OCI-LY3 (cell line): ENCODE measurements around the gene DNAJA4.

Experiments
- H2AFZ ChIP-seq: fragments of 200-600, 300-600 bp; shearing (Covaris generic); 2 replicates; pipeline ENCODE4 v1.6.0; 2014; ENCODE audit warnings: antibody characterized with exemption, low read depth, low read length
- H3K27ac ChIP-seq: fragments of 200-600, 300-600 bp; sonication (generic); 2 replicates; pipeline ENCODE4 v1.5.1; 2014; ENCODE audit warnings: mild to moderate bottlenecking, low read length, moderate library complexity, mixed read lengths
- H3K27me3 ChIP-seq: fragments of 200-600, 300-600 bp; sonication (generic); 2 replicates; pipeline ENCODE4 v1.6.1; 2014; ENCODE audit warnings: low read depth, low read length, mixed read lengths
- H3K36me3 ChIP-seq: fragments of 200-600, 300-600 bp; sonication (generic); replicated peaks from 2 replicates; pipeline ENCODE3; 2014; ENCODE audit warnings: low read depth, low read length, mixed read lengths
- H3K4me1 ChIP-seq: fragments of 300-600, 200-600 bp; sonication (generic); 2 replicates; pipeline ENCODE4 v1.6.1; 2014; ENCODE audit warnings: low read length, mixed read lengths
- H3K4me2 ChIP-seq: fragments of 200-600, 300-600 bp; sonication (generic); 2 replicates; pipeline ENCODE4 v1.6.1; 2014; ENCODE audit warnings: low read length, mixed read lengths
- H3K4me3 ChIP-seq: fragments of 300-600, 200-600 bp; sonication (generic); 2 replicates; pipeline ENCODE4 v1.5.1; 2014; ENCODE audit warnings: antibody characterized with exemption, mild to moderate bottlenecking, low read length, moderate library complexity
- H3K79me2 ChIP-seq: fragments of 300-600, 200-600 bp; shearing (Covaris generic); 2 replicates; pipeline ENCODE4 v1.6.1; 2014; ENCODE audit warnings: mild to moderate bottlenecking, low read length, mixed read lengths
- H3K9ac ChIP-seq: fragments of 300-600, 200-600 bp; shearing (Covaris generic); 2 replicates; pipeline ENCODE4 v1.6.0; 2014; ENCODE audit warnings: mild to moderate bottlenecking, low read length, moderate library complexity
- H3K9me3 ChIP-seq: fragments of 200-600, 300-600 bp; shearing (Covaris generic); 2 replicates; pipeline ENCODE4 v1.6.1; 2014; ENCODE audit warnings: low read length, mixed read lengths; ENCODE audit not compliant: insufficient read depth
- H4K20me1 ChIP-seq: fragments of 200-600, 300-600 bp; sonication (generic); 2 replicates; pipeline ENCODE4 v1.6.1; 2016; ENCODE audit warnings: low read length, mixed read lengths; ENCODE audit not compliant: insufficient read depth
- CTCF ChIP-seq: fragments of 200-600, 300-600 bp; sonication (generic); IDR thresholded peaks from 2 replicates; pipeline ENCODE4 v1.5.1; 2014; ENCODE audit warnings: antibody characterized with exemption, low read length, low read depth
- EZH2phosphoT487 ChIP-seq: fragments of 200-600 bp; shearing (Covaris generic); IDR thresholded peaks from 2 replicates; pipeline ENCODE4 v1.6.1; 2018; ENCODE audit warnings: antibody characterized with exemption, mixed run types, low read depth

Gene DNAJA4

GRCh38 chr15:78249131-78249530 is 15.2 kb upstream of the DNAJA4 start:
- no peak overlapping the region for H3K4me3 ChIP-seq
- H4K20me1 ChIP-seq = no peaks in the 10 kb centered on the region
- peaks cover 6% of the 10 kb centered on the region; the same call in 1 of the 2 replicates for H3K27me3 ChIP-seq
- no peaks in the 10 kb centered on the region for H3K79me2 ChIP-seq
- H2AFZ ChIP-seq = no peak overlapping the region
- TF ChIP-seq CTCF (no peak), EZH2phosphoT487 (no peak)
- no peaks in the 10 kb centered on the region for H3K36me3 ChIP-seq
- H3K27ac ChIP-seq = no peak overlapping the region
- H3K9ac ChIP-seq = no peak overlapping the region
- H3K4me2 ChIP-seq = no peak overlapping the region
- H3K9me3 ChIP-seq = no peaks in the 10 kb centered on the region
- no peaks in the 10 kb centered on the region for H3K4me1 ChIP-seq

GRCh38 chr15:78251136-78251535 is 13.2 kb upstream of the DNAJA4 start:
- no peak overlapping the region for H3K4me2 ChIP-seq
- no peaks in the 10 kb centered on the region for H3K79me2 ChIP-seq
- no peaks in the 10 kb centered on the region for H3K4me1 ChIP-seq
- H3K9me3 ChIP-seq = no peaks in the 10 kb centered on the region
- H4K20me1 ChIP-seq = no peaks in the 10 kb centered on the region
- no peak overlapping the region for H3K27ac ChIP-seq
- TF ChIP-seq EZH2phosphoT487 = no peak
- TF ChIP-seq CTCF = no peak
- peaks cover 6% of the 10 kb centered on the region; the same call in 1 of the 2 replicates for H3K27me3 ChIP-seq
- no peak overlapping the region for H3K4me3 ChIP-seq
- H3K9ac ChIP-seq = no peak overlapping the region
- no peaks in the 10 kb centered on the region for H3K36me3 ChIP-seq
- H2AFZ ChIP-seq = no peak overlapping the region

DNA sequence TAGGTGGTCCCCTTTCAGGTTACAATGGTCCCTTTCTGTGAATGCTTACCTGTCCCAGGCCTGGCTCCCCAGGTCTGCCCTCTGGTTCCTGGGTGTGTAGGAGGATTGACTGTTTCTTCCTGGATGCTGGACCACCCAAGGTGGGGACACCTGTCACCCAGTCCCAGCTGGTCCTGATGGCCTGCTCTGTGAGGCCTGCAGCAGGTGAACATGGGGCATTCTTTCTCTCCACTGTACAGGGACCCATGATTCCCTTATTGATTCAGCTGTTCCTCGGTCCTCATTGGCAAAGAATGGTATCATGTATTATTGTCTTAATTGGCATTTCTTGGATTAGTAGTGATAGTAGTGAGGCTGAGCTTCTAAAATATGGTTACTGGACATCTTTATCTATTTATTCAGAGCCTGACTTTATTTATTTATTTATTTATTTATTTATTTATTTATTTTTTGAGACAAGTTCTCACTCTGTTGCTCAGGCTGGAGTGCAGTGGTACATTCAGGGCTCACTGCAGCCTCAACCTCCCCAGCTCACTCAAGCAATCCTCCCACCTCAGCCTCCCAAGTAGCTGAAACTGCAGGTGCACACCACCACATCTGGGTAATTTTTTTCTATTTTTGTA is 8.8 kb upstream of the DNAJA4 start:
- Histone ChIP-seq H3K9ac (no peak overlapping the region), H3K9me3 (no peaks in the 10 kb centered on the region), H2AFZ (no peak overlapping the region), H3K27me3 (peaks cover 6% of the 10 kb centered on the region), H3K4me3 (no peak overlapping the region), H3K79me2 (no peaks in the 10 kb centered on the region), H3K4me2 (no peak overlapping the region), H3K36me3 (no peaks in the 10 kb centered on the region), H4K20me1 (no peaks in the 10 kb centered on the region), H3K4me1 (no peaks in the 10 kb centered on the region), H3K27ac (no peak overlapping the region)
- no peak for TF ChIP-seq EZH2phosphoT487
- no peak for TF ChIP-seq CTCF

DNA sequence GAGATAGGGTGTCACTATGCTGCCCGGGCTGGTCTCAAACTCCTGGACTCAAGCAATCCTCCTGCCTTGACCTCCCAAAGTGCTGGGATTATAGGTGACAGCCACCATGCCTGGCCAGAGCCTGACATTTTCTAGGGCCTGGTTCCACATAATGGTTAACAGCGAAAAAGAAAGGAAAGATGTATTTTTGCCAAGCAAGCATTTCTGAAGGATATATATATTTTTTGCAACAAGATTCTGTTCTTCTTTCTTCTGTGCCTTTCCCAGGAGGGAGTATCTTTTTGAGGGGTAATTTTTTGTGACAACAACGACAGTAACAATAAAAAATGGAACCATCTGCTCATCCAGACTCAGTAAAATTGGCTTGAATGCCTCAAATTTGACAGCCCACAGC is 8.3 kb upstream of the DNAJA4 start:
- Histone ChIP-seq H3K4me1 (no peaks in the 10 kb centered on the region), H3K4me3 (no peak overlapping the region), H2AFZ (no peak overlapping the region), H4K20me1 (no peaks in the 10 kb centered on the region), H3K4me2 (no peak overlapping the region), H3K9me3 (no peaks in the 10 kb centered on the region), H3K27ac (no peak overlapping the region), H3K9ac (no peak overlapping the region), H3K36me3 (no peaks in the 10 kb centered on the region), H3K79me2 (no peaks in the 10 kb centered on the region), H3K27me3 (peaks cover 2% of the 10 kb centered on the region)
- TF ChIP-seq EZH2phosphoT487 (no peak), CTCF (no peak)
